Esophagus muscularis mucosa (tissue), 4 donors: Measurements from ENCODE around the gene TNRC18. TPM values are rescaled to one million over a fixed set of nuclear protein-coding genes. Genes with fewer than 3 reads are reported as not detected.

Experiments used
- DNase-seq: peaks from one replicate; pipeline ENCODE4 v3.0.0-alpha.2; 2017; ENCODE audit errors: extremely low spot score
- H3K27ac ChIP-seq, 4 donors: fragments of 200-600 bp; sonication (generic); replicated peaks in 1 of 4; 1 replicate in 3 of 4; 2 replicates in 1 of 4; pipeline ENCODE4 v1.5.1; 2016 to 2019; ENCODE audit warnings: mild to moderate bottlenecking in 1 of 4
- H3K27me3 ChIP-seq, 4 donors: fragments of 200-600 bp; sonication (generic); one replicate each; pipeline versions ENCODE4 v1.5.1 to v1.6.0; 2016 to 2019
- H3K36me3 ChIP-seq, 4 donors: fragments of 200-600 bp; sonication (generic); one replicate each; pipeline ENCODE4 v1.5.1; 2016 to 2019
- H3K4me1 ChIP-seq, 4 donors: fragments of 200-600 bp; sonication (generic); one replicate each; pipeline ENCODE4 v1.5.1; 2016 to 2019
- H3K4me3 ChIP-seq, 4 donors: fragments of 200-600 bp; sonication (generic); 1 replicate in 2 of 4; 2 replicates in 2 of 4; pipeline ENCODE4 v1.5.1; 2016 to 2019; ENCODE audit warnings: mild to moderate bottlenecking in 4 of 4, moderate library complexity in 1 of 4
- H3K9me3 ChIP-seq, 4 donors: fragments of 200-600 bp; sonication (generic); 1 replicate in 3 of 4; 2 replicates in 1 of 4; pipeline ENCODE4 v1.5.1; 2016 to 2019
- EP300 ChIP-seq: sonication (generic); formaldehyde crosslinking; IDR thresholded peaks from one replicate; pipeline ENCODE4 v1.6.1; 2017; ENCODE audit warnings: antibody characterized with exemption
- POLR2A ChIP-seq: fragments of 450-650 bp; IDR thresholded peaks from one replicate; pipeline ENCODE4 v1.6.1; 2017; ENCODE audit warnings: antibody characterized with exemption, moderate library complexity, mild to moderate bottlenecking, low read depth
- POLR2AphosphoS5 ChIP-seq, 2 donors: sonication (generic); formaldehyde crosslinking; IDR thresholded peaks; one replicate each; pipeline ENCODE4 v1.6.1; 2017; ENCODE audit warnings: antibody characterized with exemption in 2 of 2
- WGBS: methylation state at CpG from one replicate; pipeline ENCODE4 v1.1.5; 2018; 5-methylcytosine and 5-hydroxymethylcytosine counted together
- intact Hi-C: fragments of 100-400 bp; cut with DNase I; formaldehyde crosslinking; loops from one replicate; pipeline ENCODE4 v1.15.1; 2023
- total RNA-seq, 4 donors: library from RNA; depleted of rRNA; stranded (reverse); fragments of >200 nt; gene quantifications; one replicate each; pipeline versions ENCODE4 v1.1.0 to v1.2.1, GENCODE V29; 2016
- TF ChIP-seq, protein P1 (sequence below), 3 experiments: fragments of 200-600 bp in 2 of 3; fragments of 450-650 bp in 1 of 3; sonication (generic) in 2 of 3; IDR thresholded peaks; one replicate each; pipeline ENCODE4 v1.5.1; 2017 to 2019; ENCODE audit warnings: antibody characterized with exemption in 3 of 3, mild to moderate bottlenecking in 2 of 3, moderate library complexity in 1 of 3

Gene TNRC18
- total RNA-seq, 4 donors from 2014 or later = 101 to 277 (median 166) TPM

DNA sequence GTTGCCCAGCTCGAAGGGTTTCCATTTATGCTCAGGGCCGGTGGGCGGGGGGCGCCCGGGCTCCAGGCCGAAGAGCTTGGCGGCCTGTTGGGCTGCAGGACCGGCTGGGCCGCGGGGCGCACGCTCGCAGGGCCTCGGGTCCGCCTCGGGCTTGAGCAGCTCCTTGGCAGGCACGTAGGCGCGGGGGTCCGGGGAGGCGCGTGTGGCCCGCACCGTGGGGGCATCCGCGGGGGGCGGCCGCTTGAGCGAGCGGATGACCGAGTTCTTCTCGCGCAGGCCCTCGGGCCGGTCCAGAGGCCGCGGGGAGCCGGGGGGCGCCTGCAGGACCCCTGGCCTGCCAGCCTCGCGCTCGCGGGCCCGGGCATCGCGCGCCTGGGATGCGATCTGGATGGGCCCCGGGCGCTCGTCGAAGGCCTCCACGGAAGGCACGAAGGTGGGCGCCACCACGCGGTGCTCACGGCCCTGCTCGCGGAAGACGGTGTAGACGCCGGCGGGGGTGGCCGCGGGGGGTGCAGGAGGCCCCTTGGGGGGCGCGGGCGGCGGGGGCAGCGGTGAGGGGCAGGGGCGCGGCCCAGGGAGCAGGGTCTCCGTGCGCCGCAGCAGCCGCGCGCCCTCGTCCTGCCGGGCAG is 35.2 kb downstream of the TNRC18 start:
- H3K36me3 ChIP-seq = peaks cover 35 to 84% (median 71%) of the 10 kb centered on the region in 4 donors
- no peak overlapping the region for H3K4me3 ChIP-seq
- peak overlapping the region; percentile 35 to 69 (median 52) for H3K27ac ChIP-seq
- H3K9me3 ChIP-seq = no peaks in the 10 kb centered on the region
- peaks cover 13 to 92% (median 61%) of the 10 kb centered on the region in 4 donors for H3K4me1 ChIP-seq
- WGBS = no CpG with 5 or more reads among the region's 81 CpGs
- intact Hi-C loops = no loop called here
- no peaks in the 10 kb centered on the region for H3K27me3 ChIP-seq
- TF ChIP-seq, protein P1, sequence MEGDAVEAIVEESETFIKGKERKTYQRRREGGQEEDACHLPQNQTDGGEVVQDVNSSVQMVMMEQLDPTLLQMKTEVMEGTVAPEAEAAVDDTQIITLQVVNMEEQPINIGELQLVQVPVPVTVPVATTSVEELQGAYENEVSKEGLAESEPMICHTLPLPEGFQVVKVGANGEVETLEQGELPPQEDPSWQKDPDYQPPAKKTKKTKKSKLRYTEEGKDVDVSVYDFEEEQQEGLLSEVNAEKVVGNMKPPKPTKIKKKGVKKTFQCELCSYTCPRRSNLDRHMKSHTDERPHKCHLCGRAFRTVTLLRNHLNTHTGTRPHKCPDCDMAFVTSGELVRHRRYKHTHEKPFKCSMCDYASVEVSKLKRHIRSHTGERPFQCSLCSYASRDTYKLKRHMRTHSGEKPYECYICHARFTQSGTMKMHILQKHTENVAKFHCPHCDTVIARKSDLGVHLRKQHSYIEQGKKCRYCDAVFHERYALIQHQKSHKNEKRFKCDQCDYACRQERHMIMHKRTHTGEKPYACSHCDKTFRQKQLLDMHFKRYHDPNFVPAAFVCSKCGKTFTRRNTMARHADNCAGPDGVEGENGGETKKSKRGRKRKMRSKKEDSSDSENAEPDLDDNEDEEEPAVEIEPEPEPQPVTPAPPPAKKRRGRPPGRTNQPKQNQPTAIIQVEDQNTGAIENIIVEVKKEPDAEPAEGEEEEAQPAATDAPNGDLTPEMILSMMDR (IDR thresholded peaks at IDR 0.05) = no peak
- no peak for TF ChIP-seq EP300
- TF ChIP-seq POLR2A = no peak
- TF ChIP-seq POLR2AphosphoS5 (IDR thresholded peaks at IDR 0.05) = no peak
- DNase-seq = no peak

DNA sequence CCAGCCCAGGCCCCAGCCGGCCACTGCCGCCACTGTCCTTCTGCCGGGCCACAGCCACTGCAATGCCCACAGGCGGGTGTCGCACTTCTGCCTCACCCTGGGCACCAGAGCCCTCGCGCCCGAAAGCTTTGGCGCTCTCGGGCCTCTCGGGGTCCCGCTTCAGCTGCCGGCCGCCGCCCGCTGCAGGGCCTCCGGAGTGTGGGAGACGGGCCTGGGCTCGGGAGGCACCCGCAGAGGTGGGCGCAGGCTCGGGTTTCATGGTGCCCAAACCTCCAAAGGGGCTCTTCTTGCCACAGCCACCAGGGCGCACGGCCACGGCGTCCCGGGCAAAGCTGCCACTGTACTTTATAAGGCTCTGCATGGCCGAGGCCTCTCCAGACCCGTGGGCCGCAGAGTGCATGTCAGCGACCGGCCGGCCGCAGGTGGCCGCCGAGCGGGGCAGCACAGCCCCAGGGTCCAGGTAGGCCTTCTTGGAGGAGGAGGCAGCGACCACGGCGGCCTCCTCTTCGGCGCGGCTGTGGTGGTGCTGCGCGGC is 35.9 kb downstream of the TNRC18 start:
- WGBS = 97% methylated on average over 16 of the region's 45 CpGs
- intact Hi-C loops = no loop called here
- TF ChIP-seq, protein P1 (IDR thresholded peaks at IDR 0.05) = no peak
- TF ChIP-seq POLR2AphosphoS5 (IDR thresholded peaks at IDR 0.05) = no peak
- no peak for TF ChIP-seq EP300
- no peak for TF ChIP-seq POLR2A
- no peak for DNase-seq
- peak overlapping the region in 3 of 4 donors; percentile 52 to 69 (median 52) for H3K27ac ChIP-seq
- no peaks in the 10 kb centered on the region for H3K27me3 ChIP-seq
- H3K9me3 ChIP-seq = no peaks in the 10 kb centered on the region
- H3K36me3 ChIP-seq = peaks cover 29 to 78% (median 65%) of the 10 kb centered on the region in 4 donors
- H3K4me1 ChIP-seq = peaks cover 19 to 92% (median 67%) of the 10 kb centered on the region in 4 donors
- H3K4me3 ChIP-seq = no peak overlapping the region

DNA sequence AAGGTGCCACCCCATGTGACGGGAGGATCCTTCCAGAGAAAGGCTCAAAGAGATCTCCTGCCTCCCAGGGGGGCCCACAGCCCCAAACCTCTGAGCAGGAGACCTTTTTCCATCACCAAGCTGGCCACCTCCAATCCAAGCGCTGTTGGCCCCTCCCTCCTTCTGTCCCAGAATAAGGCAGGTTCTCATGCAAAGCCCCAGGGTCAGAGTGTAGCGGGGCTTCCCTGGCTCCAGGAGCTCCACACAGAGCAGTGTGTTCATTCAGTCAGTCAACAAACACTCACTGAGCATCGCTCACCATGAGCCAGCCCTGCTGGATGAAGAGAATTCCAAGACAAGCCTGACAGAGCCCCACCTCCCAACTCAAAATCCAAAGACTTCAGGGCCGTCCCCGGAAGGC is 39.0 kb downstream of the TNRC18 start:
- no peak for TF ChIP-seq POLR2AphosphoS5 (IDR thresholded peaks at IDR 0.05)
- TF ChIP-seq, protein P1 (IDR thresholded peaks at IDR 0.05) = no peak
- TF ChIP-seq EP300 = no peak
- TF ChIP-seq POLR2A = no peak
- no peaks in the 10 kb centered on the region for H3K9me3 ChIP-seq
- intact Hi-C loops = no loop called here
- 51% methylated on average over 5 of the region's 6 CpGs for WGBS
- H3K27ac ChIP-seq = peak overlapping the region; percentile 41 to 66 (median 54)
- no peak for DNase-seq
- peaks cover 21 to 47% (median 39%) of the 10 kb centered on the region in 4 donors for H3K36me3 ChIP-seq
- H3K4me3 ChIP-seq = no peak overlapping the region
- no peaks in the 10 kb centered on the region for H3K27me3 ChIP-seq
- peaks cover 47 to 99% (median 82%) of the 10 kb centered on the region in 4 donors for H3K4me1 ChIP-seq

DNA sequence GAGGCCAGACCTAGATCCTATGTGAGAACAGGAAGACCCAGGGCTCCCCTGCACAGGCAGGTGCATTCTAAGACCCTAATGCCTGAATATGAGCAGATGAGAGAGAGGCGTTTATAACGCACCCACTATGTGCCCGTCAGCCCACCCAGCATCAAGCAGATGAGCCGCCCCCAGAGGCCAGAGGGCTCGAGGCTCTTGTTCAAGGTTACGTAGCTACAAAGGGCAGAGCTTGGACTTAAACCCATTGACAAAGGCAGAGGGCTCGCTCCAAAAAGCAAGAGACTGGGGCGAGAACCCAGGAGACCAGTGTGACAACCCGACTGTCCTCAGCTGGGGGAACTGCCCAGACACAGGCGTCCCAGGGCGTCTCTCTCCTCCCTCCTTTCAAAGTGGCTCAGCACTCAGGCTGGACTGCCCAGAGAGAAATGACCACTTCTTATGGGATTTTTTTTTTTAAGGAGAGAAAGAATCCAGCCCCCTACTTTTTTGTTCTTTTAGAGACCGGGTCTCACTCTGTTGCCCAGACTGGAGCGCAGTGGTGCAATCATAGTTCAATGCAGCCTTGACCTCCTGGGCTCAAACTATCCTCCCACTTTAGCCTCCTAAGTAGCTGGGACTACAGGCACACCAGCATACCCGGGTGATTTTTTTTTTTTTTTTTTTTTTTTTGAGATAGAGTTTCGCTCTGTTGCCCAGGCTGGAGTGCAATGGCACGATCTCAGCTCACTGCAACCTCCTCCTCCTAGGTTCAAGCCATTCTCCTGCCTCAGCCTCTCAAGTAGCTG is 40.1 kb downstream of the TNRC18 start:
- Histone ChIP-seq H3K4me3 (peak overlapping the region in 1 of 4 donors; percentile 25), H3K27me3 (no peaks in the 10 kb centered on the region), H3K36me3 (peaks cover 10 to 36% (median 31%) of the 10 kb centered on the region in 4 donors), H3K4me1 (peaks cover 47 to 99% (median 89%) of the 10 kb centered on the region in 4 donors), H3K27ac (peak overlapping the region; percentile 41 to 66 (median 57)), H3K9me3 (no peaks in the 10 kb centered on the region)
- WGBS = 50% methylated on average over 14 of the region's 16 CpGs
- no peak for DNase-seq
- no peak for TF ChIP-seq POLR2AphosphoS5 (IDR thresholded peaks at IDR 0.05)
- TF ChIP-seq EP300 = no peak
- TF ChIP-seq, protein P1 (IDR thresholded peaks at IDR 0.05) = no peak
- TF ChIP-seq POLR2A = no peak
- intact Hi-C loops = no loop called here
